ENCODE results near the gene IPO7. TPM values are rescaled to one million over a fixed set of nuclear protein-coding genes. Genes with fewer than 3 reads are reported as not detected.

IPO7 gene
- total RNA-seq, 2 donors from 2014 or later, result 90.6 to 188 TPM

DNA sequence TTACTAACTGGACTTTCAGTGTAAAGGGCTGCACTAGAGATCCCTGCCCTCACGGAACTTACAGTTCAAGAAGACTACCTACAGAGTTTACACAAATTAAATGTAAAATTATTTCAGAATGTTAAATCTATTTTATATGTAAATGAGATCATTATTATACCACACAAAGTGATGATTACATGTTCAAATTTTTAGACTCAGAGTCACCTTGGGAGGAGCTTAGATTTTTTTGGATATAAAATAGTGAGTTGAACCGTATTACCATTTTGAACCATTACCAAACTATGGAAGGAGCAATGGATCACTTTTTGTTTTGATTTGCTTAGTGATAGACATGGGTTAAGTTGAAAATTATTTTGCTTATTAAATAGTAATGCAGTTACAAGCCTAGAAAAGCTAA is 1.6 kb downstream of the IPO7 start:
- Histone ChIP-seq H3K4me3 (peak overlapping the region; percentile 90), H3K9me3 (no peaks in the 10 kb centered on the region), H3K27ac (peak overlapping the region; percentile 95 to 97), H3K27me3 (replicated peaks; ENCODE audit: insufficient read depth) (no peaks in the 10 kb centered on the region), H3K36me3 (no peaks in the 10 kb centered on the region), H3K4me1 (ENCODE audit: control insufficient read depth in 1 of 2, low read depth in 2 of 2) (peaks cover 29 to 36% of the 10 kb centered on the region in 2 donors)
- ATAC-seq (ENCODE audit: insufficient number of reproducible peaks, low FRiP score, low read depth) (no peak), DNase-seq (ENCODE audit: low spot score) (no peak)
- TF ChIP-seq, protein P1, sequence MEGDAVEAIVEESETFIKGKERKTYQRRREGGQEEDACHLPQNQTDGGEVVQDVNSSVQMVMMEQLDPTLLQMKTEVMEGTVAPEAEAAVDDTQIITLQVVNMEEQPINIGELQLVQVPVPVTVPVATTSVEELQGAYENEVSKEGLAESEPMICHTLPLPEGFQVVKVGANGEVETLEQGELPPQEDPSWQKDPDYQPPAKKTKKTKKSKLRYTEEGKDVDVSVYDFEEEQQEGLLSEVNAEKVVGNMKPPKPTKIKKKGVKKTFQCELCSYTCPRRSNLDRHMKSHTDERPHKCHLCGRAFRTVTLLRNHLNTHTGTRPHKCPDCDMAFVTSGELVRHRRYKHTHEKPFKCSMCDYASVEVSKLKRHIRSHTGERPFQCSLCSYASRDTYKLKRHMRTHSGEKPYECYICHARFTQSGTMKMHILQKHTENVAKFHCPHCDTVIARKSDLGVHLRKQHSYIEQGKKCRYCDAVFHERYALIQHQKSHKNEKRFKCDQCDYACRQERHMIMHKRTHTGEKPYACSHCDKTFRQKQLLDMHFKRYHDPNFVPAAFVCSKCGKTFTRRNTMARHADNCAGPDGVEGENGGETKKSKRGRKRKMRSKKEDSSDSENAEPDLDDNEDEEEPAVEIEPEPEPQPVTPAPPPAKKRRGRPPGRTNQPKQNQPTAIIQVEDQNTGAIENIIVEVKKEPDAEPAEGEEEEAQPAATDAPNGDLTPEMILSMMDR (IDR thresholded peaks at IDR 0.05), result no peak

DNA sequence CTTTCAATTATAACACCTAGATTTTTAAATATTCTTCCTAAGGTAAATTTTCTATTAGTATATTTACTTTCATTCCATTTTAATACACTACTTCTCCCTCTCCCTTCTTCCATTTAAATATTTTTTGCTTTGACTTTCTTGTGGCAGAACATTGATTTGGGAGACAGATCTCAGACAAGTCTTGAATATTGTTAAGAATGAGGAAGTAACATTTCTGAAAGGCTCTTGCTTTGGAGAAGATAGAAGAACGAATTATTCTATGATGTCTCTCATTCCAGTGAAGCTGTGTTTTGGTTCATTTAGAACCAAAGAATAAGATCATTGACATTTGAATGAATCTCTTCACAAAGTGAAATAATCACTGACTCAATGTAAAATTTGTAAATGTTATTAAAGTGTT is 2.4 kb downstream of the IPO7 start:
- peak overlapping the region in 1 of 2 donors; percentile 95 for H3K27ac ChIP-seq
- H3K36me3 ChIP-seq, result no peaks in the 10 kb centered on the region
- peak overlapping the region; percentile 90 for H3K4me3 ChIP-seq
- no peak for ATAC-seq (ENCODE audit: insufficient number of reproducible peaks, low FRiP score, low read depth)
- TF ChIP-seq, protein P1 (IDR thresholded peaks at IDR 0.05), result no peak
- no peaks in the 10 kb centered on the region for H3K27me3 ChIP-seq (replicated peaks; ENCODE audit: insufficient read depth)
- no peak for DNase-seq (ENCODE audit: low spot score)
- H3K9me3 ChIP-seq, result no peaks in the 10 kb centered on the region
- peaks cover 29 to 32% of the 10 kb centered on the region in 2 donors for H3K4me1 ChIP-seq (ENCODE audit: control insufficient read depth in 1 of 2, low read depth in 2 of 2)

DNA sequence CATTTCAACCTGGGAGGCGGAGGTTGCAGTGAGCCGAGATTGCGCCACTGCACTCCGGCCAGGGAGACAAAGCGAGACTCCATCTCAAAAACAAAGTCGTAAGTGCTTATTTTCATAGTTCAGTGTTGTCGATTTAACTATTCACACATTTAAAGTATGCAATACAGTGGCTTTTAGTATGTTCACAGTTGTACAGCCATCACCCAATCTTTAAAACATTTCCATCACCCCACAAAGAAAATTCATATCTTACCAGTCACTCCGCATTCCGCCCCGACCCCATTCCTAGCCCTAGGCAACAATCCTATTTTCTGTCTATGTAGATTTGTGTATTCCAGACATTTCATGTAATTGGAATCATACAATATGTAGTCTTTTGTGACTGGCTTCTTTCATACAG is 11.9 kb downstream of the IPO7 start:
- no peaks in the 10 kb centered on the region for H3K27me3 ChIP-seq (replicated peaks; ENCODE audit: insufficient read depth)
- DNase-seq (ENCODE audit: low spot score), result no peak
- H3K9me3 ChIP-seq, result no peaks in the 10 kb centered on the region
- peaks cover 30 to 43% of the 10 kb centered on the region in 2 donors for H3K4me1 ChIP-seq (ENCODE audit: control insufficient read depth in 1 of 2, low read depth in 2 of 2)
- no peaks in the 10 kb centered on the region for H3K36me3 ChIP-seq
- peak overlapping the region; percentile 24 for H3K4me3 ChIP-seq
- peak overlapping the region in 1 of 2 donors; percentile 44 for H3K27ac ChIP-seq
- TF ChIP-seq, protein P1 (IDR thresholded peaks at IDR 0.05), result no peak
- ATAC-seq (ENCODE audit: insufficient number of reproducible peaks, low FRiP score, low read depth), result no peak

DNA sequence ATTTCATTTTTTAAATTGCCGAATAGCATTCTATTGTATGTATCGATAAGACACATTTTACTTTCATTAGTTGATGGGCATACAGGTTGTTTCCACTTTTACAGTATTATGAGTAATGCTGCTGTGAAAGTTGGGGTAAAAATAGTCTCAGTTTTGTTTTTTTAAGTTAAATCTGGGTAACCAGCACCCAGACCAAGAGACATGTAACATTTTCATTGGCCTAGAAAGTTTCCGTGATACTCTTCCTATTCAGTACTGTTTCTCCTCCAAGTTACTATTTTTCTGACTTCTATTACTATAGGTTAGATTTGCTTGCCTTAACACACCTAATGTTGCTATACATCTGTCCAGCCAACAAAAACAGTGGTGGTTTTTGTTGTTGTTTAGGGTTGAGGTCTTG is 12.3 kb downstream of the IPO7 start:
- no peaks in the 10 kb centered on the region for H3K9me3 ChIP-seq
- TF ChIP-seq, protein P1 (IDR thresholded peaks at IDR 0.05), result no peak
- H3K4me1 ChIP-seq (ENCODE audit: control insufficient read depth in 1 of 2, low read depth in 2 of 2), result peaks cover 31 to 43% of the 10 kb centered on the region in 2 donors
- no peaks in the 10 kb centered on the region for H3K27me3 ChIP-seq (replicated peaks; ENCODE audit: insufficient read depth)
- ATAC-seq (ENCODE audit: insufficient number of reproducible peaks, low FRiP score, low read depth) (no peak), DNase-seq (ENCODE audit: low spot score) (no peak)
- H3K27ac ChIP-seq, result peak overlapping the region in 1 of 2 donors; percentile 44
- H3K4me3 ChIP-seq, result peak overlapping the region; percentile 24
- H3K36me3 ChIP-seq, result no peaks in the 10 kb centered on the region

DNA sequence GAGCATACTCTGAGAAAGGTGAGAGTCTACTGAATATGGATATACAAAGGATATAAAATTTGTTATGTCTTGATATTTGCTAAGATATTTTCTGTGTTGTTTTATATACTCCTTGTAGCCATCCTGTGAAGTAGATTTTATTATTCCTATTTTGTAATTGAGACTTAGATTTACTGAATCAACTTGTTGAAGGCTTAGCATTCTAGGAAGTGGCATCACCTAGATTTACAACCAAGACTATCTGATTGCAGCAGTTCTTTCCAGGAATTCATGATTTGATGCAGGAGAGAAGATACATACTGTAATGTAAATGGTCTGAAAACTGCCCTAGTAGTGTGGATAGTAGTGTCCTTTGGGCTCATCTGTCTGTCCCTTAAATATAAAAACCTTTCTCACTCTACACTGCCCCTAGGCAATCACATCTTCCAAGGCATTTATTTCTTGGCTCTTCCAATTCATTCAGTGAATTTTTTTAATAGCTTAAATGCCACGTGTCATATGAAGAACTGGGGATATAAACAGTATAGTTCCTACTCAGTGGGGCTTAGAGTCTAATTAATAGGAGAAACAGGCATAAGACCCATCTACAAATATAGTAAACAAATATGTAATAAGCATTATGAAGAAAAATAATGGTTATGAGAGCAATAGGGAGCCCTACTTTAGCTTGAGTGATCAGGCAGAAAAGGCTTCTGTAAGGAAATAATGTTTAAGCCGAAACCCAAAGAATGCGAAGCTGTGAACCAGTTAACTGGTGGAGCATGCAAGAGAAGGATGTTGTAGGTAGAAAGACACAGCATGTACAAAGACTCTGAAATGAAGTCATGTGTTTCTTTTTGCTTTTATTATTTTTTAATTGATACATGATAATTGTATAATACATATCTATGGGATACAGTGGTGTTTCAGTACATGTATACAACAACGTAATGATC is 13.6 kb downstream of the IPO7 start:
- ATAC-seq (ENCODE audit: insufficient number of reproducible peaks, low FRiP score, low read depth), result no peak
- no peaks in the 10 kb centered on the region for H3K27me3 ChIP-seq (replicated peaks; ENCODE audit: insufficient read depth)
- DNase-seq (ENCODE audit: low spot score), result no peak
- peaks cover 28 to 42% of the 10 kb centered on the region in 2 donors for H3K4me1 ChIP-seq (ENCODE audit: control insufficient read depth in 1 of 2, low read depth in 2 of 2)
- H3K36me3 ChIP-seq, result no peaks in the 10 kb centered on the region
- H3K9me3 ChIP-seq, result no peaks in the 10 kb centered on the region
- no peak overlapping the region for H3K4me3 ChIP-seq
- H3K27ac ChIP-seq, result no peak overlapping the region
- TF ChIP-seq, protein P1 (IDR thresholded peaks at IDR 0.05), result no peak
